IMR-90 (cell line): ENCODE measurements around the gene C6orf120. TPM values are rescaled to one million over a fixed set of nuclear protein-coding genes. Genes with fewer than 3 reads are reported as not detected.

Experiments used
- ATAC-seq: fragments of 200-7000 bp; cut with Tn5 transposase; 2 replicates; pipeline ENCODE4 v1.9.1; 2020; ENCODE audit warnings: low read depth, mild to moderate bottlenecking, moderate library complexity
- BruUV-seq: library from RNA; stranded (reverse); fragments of 400-500 nt; replicated peaks from 2 replicates; lab custom pipeline; 2021; lab: Mats Ljungman, UMichigan
- CTCF ChIA-PET: fragments of 300-600 bp; formaldehyde crosslinking; extraction: SDS; loops from one replicate; lab custom pipeline; 2021; ENCODE audit warnings: antibody characterized with exemption; lab: Yijun Ruan, JAX
- POLR2A ChIA-PET: fragments of 300-600 bp; sonication (Branson Sonifier 250); formaldehyde crosslinking; loops from one replicate; lab custom pipeline; 2022; ENCODE audit warnings: antibody characterized with exemption; ENCODE audit not compliant: unreplicated experiment; lab: Charles Lee
- DNase-seq: peaks from one replicate; pipeline ENCODE4 v3.0.0; 2013
- H2AFZ ChIP-seq: replicated peaks from 2 replicates; pipeline ENCODE3; 2013; ENCODE audit warnings: low read length, mild to moderate bottlenecking; ENCODE audit not compliant: poor library complexity
- H2AK5ac ChIP-seq: 2 replicates; pipeline ENCODE4 v1.6.1; 2013; ENCODE audit warnings: low read depth, low read length, inconsistent platforms
- H2AK9ac ChIP-seq: replicated peaks from 2 replicates; pipeline ENCODE3; 2013; ENCODE audit warnings: mild to moderate bottlenecking, low read depth, low read length, moderate library complexity; ENCODE audit not compliant: poor library complexity
- H2BK120ac ChIP-seq: 2 replicates; pipeline ENCODE4 v1.6.1; 2013; ENCODE audit warnings: low read depth, low read length, inconsistent platforms
- H2BK15ac ChIP-seq: 3 replicates; pipeline ENCODE4 v1.6.1; 2013; ENCODE audit warnings: low read depth, low read length, inconsistent platforms
- H2BK20ac ChIP-seq: 2 replicates; pipeline ENCODE4 v1.6.1; 2013; ENCODE audit warnings: low read depth, mild to moderate bottlenecking, inconsistent platforms, low read length, moderate library complexity
- H2BK5ac ChIP-seq: 2 replicates; pipeline ENCODE4 v1.6.1; 2013; ENCODE audit warnings: mild to moderate bottlenecking, low read depth, low read length, inconsistent platforms; ENCODE audit not compliant: poor library complexity, severe bottlenecking
- H3K14ac ChIP-seq: replicated peaks from 2 replicates; pipeline ENCODE4 v1.6.1; 2013; ENCODE audit warnings: low read depth, low read length, inconsistent platforms
- H3K18ac ChIP-seq: 2 replicates; pipeline ENCODE4 v1.6.1; 2013; ENCODE audit warnings: low read depth, low read length, control low read depth
- H3K23ac ChIP-seq: 2 replicates; pipeline ENCODE4 v1.6.1; 2013; ENCODE audit warnings: low read depth, low read length, inconsistent platforms
- H3K27ac ChIP-seq: 2 replicates; pipeline ENCODE4 v1.5.1; 2013; ENCODE audit warnings: mild to moderate bottlenecking, control low read depth, low read length; ENCODE audit not compliant: insufficient read depth
- H3K27me3 ChIP-seq: 2 replicates; pipeline ENCODE4 v1.6.1; 2013; ENCODE audit warnings: low read length; ENCODE audit not compliant: control insufficient read depth, insufficient read depth
- H3K36me3 ChIP-seq: 2 replicates; pipeline ENCODE4 v1.6.1; 2013; ENCODE audit warnings: low read length, mixed read lengths; ENCODE audit not compliant: control insufficient read depth, insufficient read depth
- H3K4ac ChIP-seq: 2 replicates; pipeline ENCODE4 v1.6.1; 2013; ENCODE audit warnings: low read depth, low read length, inconsistent platforms
- H3K4me1 ChIP-seq: 2 replicates; pipeline ENCODE4 v1.6.1; 2013; ENCODE audit warnings: low read length, mixed read lengths; ENCODE audit not compliant: control insufficient read depth, insufficient read depth
- H3K4me2 ChIP-seq: 2 replicates; pipeline ENCODE4 v1.6.1; 2013; ENCODE audit warnings: low read depth, mild to moderate bottlenecking, control low read depth, low read length, moderate library complexity
- H3K4me3 ChIP-seq: 2 replicates; pipeline ENCODE4 v1.5.1; 2013; ENCODE audit warnings: low read depth, mild to moderate bottlenecking, control low read depth, low read length, moderate library complexity; ENCODE audit not compliant: insufficient read depth
- H3K56ac ChIP-seq: 2 replicates; pipeline ENCODE4 v1.6.1; 2013; ENCODE audit warnings: low read length, inconsistent platforms; ENCODE audit not compliant: insufficient read depth; ENCODE audit errors: extremely low read depth
- H3K79me1 ChIP-seq, 2 experiments: 2 replicates each; pipeline ENCODE4 v1.6.1; 2013; ENCODE audit warnings: low read length in 2 of 2, inconsistent platforms in 1 of 2, low read depth in 1 of 2
- H3K9ac ChIP-seq: 2 replicates; pipeline ENCODE4 v1.6.1; 2013; ENCODE audit warnings: low read depth, low read length, control low read depth
- H3K9me1 ChIP-seq: 2 replicates; pipeline ENCODE4 v1.6.1; 2013; ENCODE audit warnings: low read length, inconsistent platforms; ENCODE audit not compliant: insufficient read depth
- H3K9me3 ChIP-seq: 2 replicates; pipeline ENCODE4 v1.6.1; 2013; ENCODE audit warnings: low read length; ENCODE audit not compliant: control insufficient read depth, insufficient read depth
- H4K20me1 ChIP-seq: 2 replicates; pipeline ENCODE4 v1.6.1; 2013; ENCODE audit warnings: low read length, inconsistent platforms; ENCODE audit not compliant: insufficient read depth
- H4K5ac ChIP-seq: 2 replicates; pipeline ENCODE4 v1.6.1; 2013; ENCODE audit warnings: mild to moderate bottlenecking, low read depth, low read length, control low read depth
- H4K8ac ChIP-seq, 2 experiments: 2 replicates each; pipeline ENCODE4 v1.6.1; 2013; ENCODE audit warnings: low read depth in 2 of 2, low read length in 2 of 2, control low read depth in 1 of 2, inconsistent platforms in 1 of 2
- H4K91ac ChIP-seq: 2 replicates; pipeline ENCODE4 v1.6.1; 2013; ENCODE audit warnings: low read depth, low read length, inconsistent platforms; ENCODE audit not compliant: insufficient read depth
- BHLHE40 ChIP-seq: fragments of 150-350 bp; IDR thresholded peaks from 2 replicates; pipeline ENCODE4 v1.6.1; 2016; ENCODE audit warnings: mild to moderate bottlenecking, low read depth, low read length
- CEBPB ChIP-seq: IDR thresholded peaks from 2 replicates; pipeline ENCODE4 v1.6.1; 2012; ENCODE audit warnings: low read depth, low read length, improper control_type of control experiment
- CHD1 ChIP-seq: IDR thresholded peaks from 2 replicates; pipeline ENCODE4 v1.6.1; 2012; ENCODE audit warnings: low read depth, low read length, improper control_type of control experiment
- FOS ChIP-seq: fragments of 150-350 bp; IDR thresholded peaks from 2 replicates; pipeline ENCODE4 v1.6.1; 2016; ENCODE audit warnings: low read depth, low read length
- MAFK ChIP-seq: IDR thresholded peaks from 2 replicates; pipeline ENCODE4 v1.6.1; 2012; ENCODE audit warnings: low read depth, low read length, improper control_type of control experiment
- MAZ ChIP-seq: IDR thresholded peaks from 2 replicates; pipeline ENCODE4 v1.6.1; 2012; ENCODE audit warnings: low read depth, mild to moderate bottlenecking, low read length, improper control_type of control experiment, moderate library complexity, borderline replicate concordance
- MXI1 ChIP-seq: IDR thresholded peaks from 2 replicates; pipeline ENCODE4 v1.6.1; 2012; ENCODE audit warnings: low read depth, mild to moderate bottlenecking, low read length, moderate library complexity, borderline replicate concordance
- NFE2L2 ChIP-seq: fragments of 150-350 bp; IDR thresholded peaks from 2 replicates; pipeline ENCODE4 v1.6.1; 2016; ENCODE audit warnings: low read depth, mild to moderate bottlenecking, low read length
- POLR2A ChIP-seq: IDR thresholded peaks from 2 replicates; pipeline ENCODE4 v1.6.1; 2012; ENCODE audit warnings: mild to moderate bottlenecking, low read depth, low read length
- RAD21 ChIP-seq: IDR thresholded peaks from 2 replicates; pipeline ENCODE4 v1.6.1; 2012; ENCODE audit warnings: low read length, improper control_type of control experiment
- RCOR1 ChIP-seq: IDR thresholded peaks from 2 replicates; pipeline ENCODE4 v1.6.1; 2012; ENCODE audit warnings: mild to moderate bottlenecking, low read length, improper control_type of control experiment; ENCODE audit not compliant: insufficient replicate concordance
- RFX5 ChIP-seq: IDR thresholded peaks from 2 replicates; pipeline ENCODE4 v1.8.0; 2012; ENCODE audit warnings: low read depth, mild to moderate bottlenecking, low read length, moderate library complexity
- SMC3 ChIP-seq: fragments of 150-350 bp; IDR thresholded peaks from 2 replicates; pipeline ENCODE4 v1.6.1; 2016; ENCODE audit warnings: low read depth, mild to moderate bottlenecking, antibody characterized with exemption, low read length, moderate library complexity
- WGBS, 2 experiments: methylation state at CpG; one replicate each; pipeline versions ENCODE4 v1.1.5 to v1.1.7; 2013; ENCODE audit warnings: missing lambda C conversion rate in 2 of 2; ENCODE audit not compliant: insufficient read length in 1 of 2; ENCODE audit errors: extremely low coverage in 2 of 2; 5-methylcytosine and 5-hydroxymethylcytosine counted together
- dilution Hi-C: fragments of 300-500 bp; cut with HindIII; formaldehyde crosslinking; loops from one replicate; pipeline ENCODE4 v1.14.3; 2018; ENCODE audit warnings: low sequenced_read_pairs; ENCODE audit not compliant: unreplicated experiment
- in situ Hi-C: fragments of 300-500 bp; cut with MboI; formaldehyde crosslinking; loops from 3 replicates; pipeline ENCODE4 v1.14.3; 2019; ENCODE audit warnings: low sequenced_read_pairs, inconsistent platforms, mixed read lengths
- intact Hi-C: fragments of 100-400 bp; cut with micrococcal nuclease; formaldehyde crosslinking; loops from 2 replicates; pipeline ENCODE4 v1.10.0; 2022
- polyA plus RNA-seq, 3 experiments: library from polyadenylated mRNA; depleted of rRNA; stranded (reverse); fragments of >200 nt; gene quantifications; 2 replicates each; pipeline ENCODE4 v1.2.3, GENCODE V29; 2012; ENCODE audit warnings: low replicate concordance in 1 of 3
- total RNA-seq: library from RNA; depleted of rRNA; stranded (reverse); fragments of >200 nt; gene quantifications from 2 replicates; pipeline ENCODE4 v1.2.3, GENCODE V29; 2012
- TF ChIP-seq, protein P1 (sequence below): conservative IDR thresholded peaks from 2 replicates; pipeline ENCODE4 v1.5.1; 2012; ENCODE audit warnings: mild to moderate bottlenecking, low read depth, low read length, improper control_type of control experiment
- TF ChIP-seq, protein P2 (sequence below): fragments of 150-350 bp; IDR thresholded peaks from 2 replicates; pipeline ENCODE4 v1.6.1; 2016; ENCODE audit warnings: low read depth, mild to moderate bottlenecking, low read length, moderate library complexity, borderline replicate concordance
- TF ChIP-seq, protein P3 (sequence below): fragments of 150-350 bp; IDR thresholded peaks from 2 replicates; pipeline ENCODE4 v1.6.1; 2017; ENCODE audit warnings: mild to moderate bottlenecking, antibody characterized with exemption, low read length, low read depth

The C6orf120 gene
- total and polyA plus RNA-seq, 2 of the 4 experiments (the other 2 are of a cell fraction), result 21.4 to 26.7 TPM

DNA sequence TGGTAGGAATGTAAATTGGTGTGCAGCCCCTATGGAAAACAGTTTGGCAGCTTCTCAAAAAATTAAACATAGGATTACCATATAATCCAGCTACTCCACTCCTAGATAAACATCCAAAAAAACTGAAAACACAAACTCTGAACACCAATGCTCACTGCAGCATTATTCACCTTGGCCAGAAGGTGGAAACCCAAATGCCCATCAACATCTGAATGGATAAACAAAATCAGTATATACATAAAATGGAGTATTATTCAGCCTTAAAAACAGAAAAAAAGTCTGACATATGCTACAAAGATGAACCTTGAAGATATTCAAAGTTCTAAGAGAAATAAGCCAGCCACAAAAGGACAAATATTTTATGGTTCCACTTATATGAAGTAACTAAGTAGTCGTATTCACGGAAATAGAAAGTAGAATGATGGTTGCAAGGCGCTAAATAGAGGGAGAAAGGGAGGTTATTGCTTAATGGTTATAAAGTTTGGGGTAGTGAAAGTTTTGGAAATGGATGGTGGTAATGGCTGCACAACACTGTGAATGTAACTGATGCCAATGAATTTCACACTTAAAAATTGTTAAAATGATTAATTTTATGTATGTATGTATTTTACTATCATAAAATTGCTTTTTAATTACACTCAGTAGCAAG lies 18.4 kb downstream of the C6orf120 start:
- no peak overlapping the region for H3K18ac ChIP-seq
- H2BK5ac ChIP-seq, result no peak overlapping the region
- H3K27me3 ChIP-seq, result no peaks in the 10 kb centered on the region
- no peak overlapping the region for H4K8ac ChIP-seq
- H3K4me2 ChIP-seq, result no peak overlapping the region
- H4K5ac ChIP-seq, result no peak overlapping the region
- WGBS, 2 experiments, result no CpG with 5 or more reads among the region's 3 CpGs
- TF ChIP-seq, protein P1, sequence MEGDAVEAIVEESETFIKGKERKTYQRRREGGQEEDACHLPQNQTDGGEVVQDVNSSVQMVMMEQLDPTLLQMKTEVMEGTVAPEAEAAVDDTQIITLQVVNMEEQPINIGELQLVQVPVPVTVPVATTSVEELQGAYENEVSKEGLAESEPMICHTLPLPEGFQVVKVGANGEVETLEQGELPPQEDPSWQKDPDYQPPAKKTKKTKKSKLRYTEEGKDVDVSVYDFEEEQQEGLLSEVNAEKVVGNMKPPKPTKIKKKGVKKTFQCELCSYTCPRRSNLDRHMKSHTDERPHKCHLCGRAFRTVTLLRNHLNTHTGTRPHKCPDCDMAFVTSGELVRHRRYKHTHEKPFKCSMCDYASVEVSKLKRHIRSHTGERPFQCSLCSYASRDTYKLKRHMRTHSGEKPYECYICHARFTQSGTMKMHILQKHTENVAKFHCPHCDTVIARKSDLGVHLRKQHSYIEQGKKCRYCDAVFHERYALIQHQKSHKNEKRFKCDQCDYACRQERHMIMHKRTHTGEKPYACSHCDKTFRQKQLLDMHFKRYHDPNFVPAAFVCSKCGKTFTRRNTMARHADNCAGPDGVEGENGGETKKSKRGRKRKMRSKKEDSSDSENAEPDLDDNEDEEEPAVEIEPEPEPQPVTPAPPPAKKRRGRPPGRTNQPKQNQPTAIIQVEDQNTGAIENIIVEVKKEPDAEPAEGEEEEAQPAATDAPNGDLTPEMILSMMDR, result no peak; the same call in 1 of the 2 replicates
- TF ChIP-seq MAZ, result no peak
- no peak for TF ChIP-seq RAD21
- TF ChIP-seq, protein P2, sequence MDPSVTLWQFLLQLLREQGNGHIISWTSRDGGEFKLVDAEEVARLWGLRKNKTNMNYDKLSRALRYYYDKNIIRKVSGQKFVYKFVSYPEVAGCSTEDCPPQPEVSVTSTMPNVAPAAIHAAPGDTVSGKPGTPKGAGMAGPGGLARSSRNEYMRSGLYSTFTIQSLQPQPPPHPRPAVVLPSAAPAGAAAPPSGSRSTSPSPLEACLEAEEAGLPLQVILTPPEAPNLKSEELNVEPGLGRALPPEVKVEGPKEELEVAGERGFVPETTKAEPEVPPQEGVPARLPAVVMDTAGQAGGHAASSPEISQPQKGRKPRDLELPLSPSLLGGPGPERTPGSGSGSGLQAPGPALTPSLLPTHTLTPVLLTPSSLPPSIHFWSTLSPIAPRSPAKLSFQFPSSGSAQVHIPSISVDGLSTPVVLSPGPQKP, result no peak
- TF ChIP-seq, protein P3, sequence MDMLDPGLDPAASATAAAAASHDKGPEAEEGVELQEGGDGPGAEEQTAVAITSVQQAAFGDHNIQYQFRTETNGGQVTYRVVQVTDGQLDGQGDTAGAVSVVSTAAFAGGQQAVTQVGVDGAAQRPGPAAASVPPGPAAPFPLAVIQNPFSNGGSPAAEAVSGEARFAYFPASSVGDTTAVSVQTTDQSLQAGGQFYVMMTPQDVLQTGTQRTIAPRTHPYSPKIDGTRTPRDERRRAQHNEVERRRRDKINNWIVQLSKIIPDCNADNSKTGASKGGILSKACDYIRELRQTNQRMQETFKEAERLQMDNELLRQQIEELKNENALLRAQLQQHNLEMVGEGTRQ, result no peak
- TF ChIP-seq FOS, result no peak
- no peak for TF ChIP-seq RFX5
- TF ChIP-seq CEBPB, result no peak
- TF ChIP-seq BHLHE40, result no peak
- no peak for TF ChIP-seq CHD1
- TF ChIP-seq MAFK, result no peak
- no peak for TF ChIP-seq NFE2L2
- no peak for TF ChIP-seq RCOR1
- no peak for TF ChIP-seq SMC3
- no peak for TF ChIP-seq MXI1
- no peak for TF ChIP-seq POLR2A
- no peak overlapping the region for H3K27ac ChIP-seq
- no peak overlapping the region for H3K4ac ChIP-seq
- BruUV-seq, result no TSS peak
- DNase-seq (no peak), ATAC-seq (no peak)
- peaks cover 13% of the 10 kb centered on the region for H4K20me1 ChIP-seq
- peaks cover 22 to 35% of the 10 kb centered on the region in 2 experiments for H3K79me1 ChIP-seq
- H3K36me3 ChIP-seq, result peaks cover 15% of the 10 kb centered on the region
- dilution Hi-C loops, result no loop called here
- H3K56ac ChIP-seq, result no peak overlapping the region
- no peak overlapping the region for H3K9ac ChIP-seq
- H4K91ac ChIP-seq, result no peak overlapping the region
- no peaks in the 10 kb centered on the region for H3K9me3 ChIP-seq
- H2BK120ac ChIP-seq, result no peak overlapping the region
- in situ Hi-C loops, result no loop called here
- intact Hi-C loops, result loop anchor here (5.0 kb wide), 2 partner anchors 587 to 812 kb away; partner anchors contain the start of gene FAM120B
- H2BK20ac ChIP-seq, result no peak overlapping the region
- peaks cover 2% of the 10 kb centered on the region; the same call in 1 of the 2 replicates for H3K9me1 ChIP-seq
- H3K4me3 ChIP-seq, result no peak overlapping the region
- H2AK5ac ChIP-seq, result no peak overlapping the region
- no peak overlapping the region for H3K23ac ChIP-seq
- H2BK15ac ChIP-seq, result no peak overlapping the region
- H2AFZ ChIP-seq, result no peak overlapping the region
- peaks cover 3% of the 10 kb centered on the region; the same call in 1 of the 2 replicates for H3K4me1 ChIP-seq
- ChIA-PET CTCF (interaction anchor here (0.9 to 1.0 kb wide), 2 partner anchors 10 to 32 kb away, joined by 3 read pairs; no protein-coding TSS in a partner anchor), POLR2A (no interaction called here)
- no peak overlapping the region for H3K14ac ChIP-seq
- no peak overlapping the region for H2AK9ac ChIP-seq
